ENCODE data around the gene TENM4.

- TF ChIP-seq CTCF (IDR thresholded peaks at IDR 0.05 in 4 of 5, conservative IDR thresholded peaks at IDR 0.05 in 1 of 5) (no peak), POLR2A (IDR thresholded peaks at IDR 0.05) (no peak)
Observed at GRCh38 chr11:78741741-78742140, 699.1 kb downstream of the TENM4 start.

Measured in gastrocnemius medialis (tissue), 4 donors.